Activated CD4-positive, alpha-beta T cell treated with anti-CD3 and anti-CD28 coated beads for 36 hours (primary cell): ENCODE measurements around the gene POLDIP3. TPM values are rescaled to one million over a fixed set of nuclear protein-coding genes. Genes with fewer than 3 reads are reported as not detected.
A peak's percentile ranks its signal among the peaks of the same experiment; 100 is the strongest.
"Not testable (repeated sequence)": the region's sequence is repeated elsewhere in the genome, so short reads cannot be mapped to it uniquely, and the experiment has no call there.

Source experiments
- ATAC-seq: fragments of 200-7000 bp; cut with Tn5 transposase; one replicate; pipeline ENCODE4 v1.10.0; 2021; ENCODE audit warnings: mild to moderate bottlenecking, moderate library complexity
- CTCF ChIA-PET: fragments of 350-600 bp; sonication (Branson Sonifier 250); formaldehyde crosslinking; loops from one replicate; lab custom pipeline; 2021; ENCODE audit warnings: antibody characterized with exemption; lab: Charles Lee
- POLR2A ChIA-PET: fragments of 350-600 bp; sonication (Branson Sonifier 250); formaldehyde crosslinking; loops from one replicate; lab custom pipeline; 2021; ENCODE audit warnings: antibody characterized with exemption, inconsistent platforms; lab: Charles Lee
- DNase-seq: peaks from one replicate; pipeline ENCODE4 v3.0.0-alpha.2; 2020
- H3K27ac Mint-ChIP-seq: one replicate; pipeline ENCODE4 v1.8.0; 2021; ENCODE audit warnings: mixed read lengths
- H3K27me3 Mint-ChIP-seq: one replicate; pipeline ENCODE4 v1.8.0; 2021; ENCODE audit warnings: mixed read lengths
- H3K36me3 Mint-ChIP-seq: one replicate; pipeline ENCODE4 v1.8.0; 2021; ENCODE audit warnings: low read depth, mixed read lengths
- H3K4me1 Mint-ChIP-seq: one replicate; pipeline ENCODE4 v1.8.0; 2021; ENCODE audit warnings: mixed read lengths
- H3K4me3 Mint-ChIP-seq: one replicate; pipeline ENCODE4 v1.8.0; 2021; ENCODE audit warnings: mild to moderate bottlenecking, moderate library complexity, mixed read lengths
- H3K9me3 Mint-ChIP-seq: one replicate; pipeline ENCODE4 v1.8.0; 2021; ENCODE audit warnings: low read depth, mixed read lengths
- intact Hi-C, 2 experiments: fragments of 100-400 bp; cut with DNase I in 1 of 2; cut with micrococcal nuclease in 1 of 2; formaldehyde crosslinking; loops; one replicate each; pipeline versions ENCODE4 v1.14.2 to v1.15.1; 2022 to 2024; cut with DNase I, micrococcal nuclease
- total RNA-seq, 2 experiments: library from RNA; stranded (reverse); gene quantifications; one replicate each; pipeline ENCODE4 v1.2.3, GENCODE V29; 2021

POLDIP3 gene
- total RNA-seq, 2 experiments from 2014 or later: 77.6 to 88.6 TPM

DNA sequence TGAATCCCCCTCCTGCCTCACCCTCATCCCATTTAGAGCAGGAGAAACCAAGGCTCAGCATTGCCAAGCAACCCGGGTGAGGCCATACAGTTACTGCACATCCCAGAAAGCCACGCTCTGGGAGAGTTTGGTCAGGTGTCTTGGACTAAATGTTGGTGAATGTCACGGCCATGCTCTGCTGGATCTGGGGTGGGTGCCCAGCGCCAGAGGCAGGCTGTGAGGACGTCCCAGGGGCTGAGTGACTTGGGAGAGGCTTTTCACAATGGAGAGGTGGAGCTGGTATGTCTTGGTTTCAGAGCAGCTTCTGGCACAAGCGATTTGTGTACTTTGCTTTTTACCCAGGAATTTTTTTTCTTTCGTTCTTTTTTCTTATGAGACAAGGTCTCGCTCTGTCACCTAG, 54.3 kb downstream of the POLDIP3 start:
- ChIA-PET POLR2A (interaction anchor here (0.6 kb wide), 1 partner anchor 12 kb away, joined by 3 read pairs; no protein-coding TSS in a partner anchor), CTCF (interaction anchor here (1.1 to 1.7 kb wide), 2 partner anchors 8 to 10 kb away, joined by 3 to 6 read pairs; no protein-coding TSS in a partner anchor)
- Mint-ChIP-seq H3K27me3 (no peaks in the 10 kb centered on the region), H3K36me3 (peaks cover 3% of the 10 kb centered on the region), H3K9me3 (no peaks in the 10 kb centered on the region), H3K4me1 (no peaks in the 10 kb centered on the region), H3K4me3 (no peak overlapping the region), H3K27ac (no peak overlapping the region)
- intact Hi-C loops: no loop called here
- ATAC-seq: no peak
- no peak for DNase-seq

DNA sequence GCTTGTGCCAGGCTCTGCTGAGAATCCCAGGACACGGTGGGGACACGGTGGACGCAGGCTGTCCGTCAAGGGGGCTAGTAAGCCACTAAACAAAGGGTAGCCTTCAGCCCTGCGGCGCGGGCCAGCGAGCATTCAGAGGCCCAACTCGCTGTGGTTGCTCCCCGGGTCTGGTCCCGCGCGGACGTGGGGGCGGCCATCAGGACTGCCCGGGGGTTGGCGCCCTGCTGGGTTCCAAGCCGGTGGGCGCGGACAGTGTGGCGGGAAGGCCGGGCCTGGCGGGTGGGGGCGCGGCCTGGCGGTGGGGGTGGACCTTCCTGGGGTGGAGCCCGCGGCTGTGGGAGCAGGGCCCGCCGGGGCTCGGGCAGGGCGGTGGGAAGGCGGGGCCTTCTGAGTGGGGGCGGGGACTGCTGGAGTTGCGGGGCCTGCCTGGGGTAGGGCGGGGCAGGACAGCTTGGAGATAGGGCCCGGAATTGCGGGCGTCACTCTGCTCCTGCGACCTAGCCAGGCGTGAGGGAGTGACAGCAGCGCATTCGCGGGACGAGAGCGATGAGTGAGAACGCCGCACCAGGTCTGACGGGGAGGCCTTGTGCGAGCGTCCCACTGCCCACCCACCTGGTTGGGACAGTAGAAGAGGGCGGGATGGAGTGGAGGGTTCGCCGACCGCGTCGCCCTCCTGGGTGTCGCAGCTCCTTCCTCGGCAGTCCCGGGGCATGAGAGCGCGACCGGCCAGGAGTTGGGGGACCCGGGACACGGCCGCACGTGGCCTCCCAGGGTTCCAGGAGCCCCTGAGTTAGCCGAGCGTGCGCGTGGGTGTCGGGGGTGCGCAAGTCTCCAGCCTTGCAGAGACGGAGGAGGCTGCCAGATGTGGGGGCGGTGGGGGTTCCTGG, 61.0 kb downstream of the POLDIP3 start, which contains the start of gene SERHL2:
Gene SERHL2 (plus strand): TSS at position 482 of the 887 bp plus-strand sequence. CDS start 65 bp downstream, at position 547.
- DNase-seq: peak; percentile 91
- Mint-ChIP-seq H3K4me3 (peak within 1 kb of the TSS; percentile 69), H3K36me3 (no peaks in the 10 kb centered on the region), H3K27me3 (no peaks in the 10 kb centered on the region), H3K27ac (peak within 1 kb of the TSS; percentile 51), H3K9me3 (no peaks in the 10 kb centered on the region), H3K4me1 (peaks cover 6% of the 10 kb centered on the region)
- CTCF ChIA-PET: interaction anchor here (0.6 kb wide), 1 partner anchor 584 kb away, joined by 4 read pairs; no protein-coding TSS in a partner anchor
- peak; percentile 99 for ATAC-seq
- intact Hi-C loops: loop anchor here in 1 of 2 experiments (2.0 kb wide), 3 partner anchors 29 to 53 kb away; partner anchors contain the start of gene RRP7A
- POLR2A ChIA-PET: interaction anchor here (0.6 kb wide), 1 partner anchor 61 kb away, joined by 4 read pairs; no protein-coding TSS in a partner anchor

DNA sequence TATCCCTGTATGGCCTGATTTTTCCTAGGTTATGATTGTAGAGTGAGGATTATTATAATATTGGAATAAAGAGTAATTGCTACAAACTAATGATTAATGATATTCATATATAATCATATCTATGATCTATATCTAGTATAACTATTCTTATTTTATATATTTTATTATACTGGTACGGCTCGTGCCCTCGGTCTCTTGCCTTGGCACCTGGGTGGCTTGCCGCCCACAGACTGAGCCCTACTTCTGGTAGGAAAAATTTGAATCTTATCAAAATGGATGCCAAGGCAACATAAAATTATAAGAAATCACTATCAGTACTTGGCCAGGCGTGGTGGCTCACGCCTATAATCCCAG, 62.4 kb downstream of the POLDIP3 start:
- H3K4me1 Mint-ChIP-seq, DNase-seq, H3K4me3 Mint-ChIP-seq, H3K9me3 Mint-ChIP-seq, H3K36me3 Mint-ChIP-seq, H3K27ac Mint-ChIP-seq, H3K27me3 Mint-ChIP-seq, POLR2A ChIA-PET, ATAC-seq: not testable (repeated sequence)
- CTCF ChIA-PET: interaction anchor here (0.6 kb wide), 1 partner anchor 453 kb away, joined by 4 read pairs; no protein-coding TSS in a partner anchor
- intact Hi-C loops: loop anchor here in 1 of 2 experiments (2.0 kb wide), 3 partner anchors 31 to 51 kb away; partner anchors contain the start of gene RRP7A

DNA sequence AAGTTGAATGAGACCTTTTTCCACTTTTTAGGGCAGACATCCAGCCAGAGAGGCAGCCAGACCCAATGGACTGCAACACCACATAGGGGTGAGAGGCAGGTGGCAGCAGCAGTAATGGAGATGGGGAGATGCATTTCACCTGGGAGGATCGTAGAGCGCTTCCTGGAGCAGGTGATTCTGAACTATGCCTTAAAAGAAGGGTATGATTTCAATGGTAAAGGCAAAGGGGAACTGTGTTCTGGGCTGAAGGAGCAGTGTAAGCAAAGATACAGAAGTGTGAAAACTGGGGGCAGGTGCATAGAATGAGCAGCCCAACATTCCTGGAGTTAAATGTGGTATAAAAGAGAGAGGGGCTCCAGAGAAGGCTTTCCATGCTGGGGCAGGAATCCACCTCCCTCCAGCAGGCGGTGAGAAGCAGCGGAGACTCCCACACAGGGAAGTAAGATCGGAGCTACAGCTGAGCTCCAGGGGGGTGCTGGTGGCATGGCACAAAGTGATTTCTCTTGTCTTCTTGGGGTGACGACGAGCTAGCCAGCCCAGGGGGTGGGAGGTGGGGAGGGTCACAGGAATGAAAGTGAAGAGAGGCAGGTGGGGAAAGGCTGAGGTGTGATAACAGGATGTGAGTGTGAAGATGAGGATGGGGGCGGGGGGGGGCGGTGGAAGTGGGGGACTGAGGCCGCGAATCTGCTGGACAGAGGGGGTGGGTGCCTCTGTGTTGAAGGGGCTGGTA, 65.2 kb downstream of the POLDIP3 start:
- Mint-ChIP-seq H3K9me3 (no peaks in the 10 kb centered on the region), H3K27me3 (no peaks in the 10 kb centered on the region), H3K4me1 (peaks cover 6% of the 10 kb centered on the region), H3K27ac (no peak overlapping the region), H3K36me3 (no peaks in the 10 kb centered on the region), H3K4me3 (no peak overlapping the region)
- ChIA-PET POLR2A (interaction anchor here (0.6 kb wide), 1 partner anchor 1132 kb away, joined by 6 read pairs; no protein-coding TSS in a partner anchor), CTCF (interaction anchor here (1.3 kb wide), 1 partner anchor 11 kb away, joined by 6 read pairs; no protein-coding TSS in a partner anchor)
- intact Hi-C loops: no loop called here
- no peak for DNase-seq
- ATAC-seq: no peak

DNA sequence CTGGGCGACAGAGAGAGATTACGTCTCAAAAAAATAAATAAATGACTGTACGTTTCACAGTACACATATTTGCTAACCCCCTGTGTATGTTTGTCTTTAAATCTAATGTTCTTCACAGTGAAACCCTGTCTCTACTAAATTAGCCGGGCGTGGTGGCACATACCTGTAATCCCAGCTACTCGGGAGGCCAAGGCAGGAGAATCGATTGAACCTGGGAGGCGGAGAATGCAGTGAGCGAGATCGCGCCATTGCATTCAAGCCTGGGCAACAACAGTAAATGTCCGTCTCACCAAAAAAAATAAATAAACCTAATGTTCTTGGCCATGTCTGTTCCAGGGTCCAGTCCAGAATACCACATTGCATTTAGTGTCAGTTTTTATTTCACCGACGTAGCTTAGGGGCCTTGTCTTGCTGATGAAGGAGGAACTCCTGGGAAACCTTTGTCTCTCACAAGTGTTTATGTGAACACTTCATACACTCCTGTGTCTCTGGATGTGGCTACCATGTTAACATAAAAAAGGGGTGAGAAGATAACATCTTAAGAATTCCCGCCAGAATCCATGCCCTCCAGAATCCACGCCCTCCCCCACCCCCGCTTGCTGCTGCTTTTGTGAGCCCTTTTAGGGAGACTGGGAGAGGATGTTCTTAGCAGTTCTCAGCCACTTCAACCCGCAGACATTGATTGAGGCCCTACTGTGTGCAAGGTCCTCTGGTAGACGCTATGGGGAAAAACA, 65.9 kb downstream of the POLDIP3 start:
- Mint-ChIP-seq H3K27me3 (no peaks in the 10 kb centered on the region), H3K4me1 (peaks cover 4% of the 10 kb centered on the region), H3K27ac (no peak overlapping the region), H3K4me3 (no peak overlapping the region), H3K36me3 (no peaks in the 10 kb centered on the region), H3K9me3 (no peaks in the 10 kb centered on the region)
- no peak for ATAC-seq
- CTCF ChIA-PET: interaction anchor here (0.9 kb wide), 1 partner anchor 12 kb away, joined by 3 read pairs; no protein-coding TSS in a partner anchor
- POLR2A ChIA-PET: interaction anchor here (0.6 kb wide), 1 partner anchor 13 kb away, joined by 4 read pairs; no protein-coding TSS in a partner anchor
- intact Hi-C loops: no loop called here
- DNase-seq: no peak

DNA sequence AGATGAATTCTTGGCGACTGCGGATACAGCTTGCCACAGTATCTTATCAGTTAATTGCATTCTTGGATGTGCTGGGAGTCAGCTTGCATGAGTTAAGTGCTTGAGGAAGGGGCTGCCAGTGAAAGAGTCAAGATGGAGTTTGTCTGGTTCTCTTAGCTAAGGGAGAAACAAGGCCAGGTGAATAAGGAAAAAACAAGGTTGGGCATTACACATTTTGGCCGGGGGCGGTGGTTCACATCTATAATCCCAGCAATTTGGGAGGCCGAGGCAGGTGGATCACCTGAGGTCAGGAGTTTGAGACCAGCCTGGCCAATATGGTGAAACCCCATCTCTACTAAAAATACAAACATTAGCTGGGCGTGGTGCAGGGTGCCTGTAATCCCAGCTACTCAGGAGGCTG, 66.6 kb downstream of the POLDIP3 start:
- ChIA-PET POLR2A (interaction anchor here (0.6 kb wide), 1 partner anchor 12 kb away, joined by 4 read pairs; no protein-coding TSS in a partner anchor), CTCF (interaction anchor here (0.9 kb wide), 1 partner anchor 13 kb away, joined by 3 read pairs; no protein-coding TSS in a partner anchor)
- ATAC-seq, H3K27ac Mint-ChIP-seq, intact Hi-C loops, H3K27me3 Mint-ChIP-seq, H3K9me3 Mint-ChIP-seq, H3K4me1 Mint-ChIP-seq, H3K36me3 Mint-ChIP-seq, H3K4me3 Mint-ChIP-seq, DNase-seq: not testable (repeated sequence)

DNA sequence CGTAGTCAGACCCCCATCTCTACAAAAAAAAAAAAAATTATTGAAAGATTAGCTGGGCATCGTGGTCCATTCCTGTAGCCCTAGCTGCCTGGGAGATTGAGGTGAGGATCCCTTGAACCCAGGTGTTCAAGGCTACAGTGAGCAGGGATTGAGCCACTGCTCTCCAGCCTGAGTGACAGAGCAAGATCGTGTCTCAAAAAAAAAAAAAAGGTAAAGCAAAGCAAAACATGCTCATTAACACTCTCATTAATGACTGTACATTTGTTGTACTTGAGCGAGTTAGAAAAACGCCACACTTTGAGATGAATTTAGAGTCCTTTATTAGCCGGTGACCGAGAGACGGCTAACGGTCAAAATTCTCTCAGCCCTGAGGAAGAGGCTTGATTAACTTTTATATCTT, 67.1 kb downstream of the POLDIP3 start:
- intact Hi-C loops: no loop called here
- no peak overlapping the region for H3K27ac Mint-ChIP-seq
- ChIA-PET CTCF (interaction anchor here (0.6 kb wide), 1 partner anchor 73 kb away, joined by 5 read pairs; no protein-coding TSS in a partner anchor), POLR2A (no interaction called here)
- no peak overlapping the region for H3K4me3 Mint-ChIP-seq
- peaks cover 4% of the 10 kb centered on the region for H3K4me1 Mint-ChIP-seq
- no peaks in the 10 kb centered on the region for H3K9me3 Mint-ChIP-seq
- ATAC-seq: no peak
- no peak for DNase-seq
- no peaks in the 10 kb centered on the region for H3K27me3 Mint-ChIP-seq
- no peaks in the 10 kb centered on the region for H3K36me3 Mint-ChIP-seq

DNA sequence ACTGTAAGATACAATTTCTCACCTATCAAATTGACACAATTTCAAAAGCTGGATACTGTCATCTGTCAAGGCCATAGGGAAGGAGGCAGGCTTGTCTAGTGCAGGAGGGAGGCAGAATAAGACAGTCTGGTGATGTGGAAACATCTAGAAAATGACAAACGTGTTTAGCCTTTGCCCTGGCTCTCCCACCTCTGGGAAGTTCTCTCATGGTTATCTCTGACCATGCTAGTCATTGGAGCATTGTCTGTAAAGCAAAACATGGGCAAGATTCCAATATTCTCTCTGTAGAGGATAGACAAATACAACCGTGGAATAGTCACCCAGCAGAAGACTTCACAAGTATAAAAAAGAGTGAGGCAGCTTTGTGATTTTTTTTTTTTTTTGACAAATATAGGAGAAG, 70.0 kb downstream of the POLDIP3 start:
- no peaks in the 10 kb centered on the region for H3K36me3 Mint-ChIP-seq

DNA sequence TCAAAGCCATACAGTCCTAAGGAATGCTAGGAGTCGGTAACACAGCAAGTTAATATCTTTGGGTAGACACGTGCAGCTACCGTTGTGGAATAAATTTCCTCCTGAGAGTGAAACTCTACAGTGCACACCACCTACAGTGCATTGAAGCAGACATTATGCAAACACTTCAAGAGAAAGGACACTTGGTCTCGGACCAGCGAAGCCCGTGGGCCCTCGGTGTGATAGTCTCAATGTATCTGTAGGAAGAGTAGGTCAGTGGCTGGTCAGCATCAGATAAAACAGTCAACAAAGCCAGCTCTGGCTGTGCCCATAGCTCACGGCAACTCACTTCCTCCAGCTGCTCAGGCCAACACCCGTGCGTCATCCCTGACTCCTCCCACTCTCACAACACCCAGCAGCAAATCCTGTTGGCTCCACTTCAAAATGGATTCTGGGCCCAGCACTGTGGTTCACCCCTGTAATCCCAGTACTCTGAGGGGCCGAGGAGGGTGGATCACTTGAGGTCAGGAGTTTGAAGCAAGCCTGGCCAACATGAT, 75.4 kb downstream of the POLDIP3 start:
- H3K4me3 Mint-ChIP-seq, DNase-seq, H3K9me3 Mint-ChIP-seq, intact Hi-C loops, POLR2A ChIA-PET, H3K36me3 Mint-ChIP-seq, CTCF ChIA-PET, H3K27me3 Mint-ChIP-seq, H3K4me1 Mint-ChIP-seq, H3K27ac Mint-ChIP-seq: not testable (repeated sequence)
- peak; percentile 70 for ATAC-seq

More for the DNA sequence above, 70.0 kb downstream of the POLDIP3 start:
- no peak overlapping the region for H3K4me3 Mint-ChIP-seq
- no peaks in the 10 kb centered on the region for H3K4me1 Mint-ChIP-seq
- H3K27ac Mint-ChIP-seq: no peak overlapping the region
- no peak for DNase-seq
- ATAC-seq: no peak
- H3K27me3 Mint-ChIP-seq: no peaks in the 10 kb centered on the region
- no peaks in the 10 kb centered on the region for H3K9me3 Mint-ChIP-seq
- ChIA-PET CTCF (no interaction called here), POLR2A (no interaction called here)
- intact Hi-C loops: no loop called here

DNA sequence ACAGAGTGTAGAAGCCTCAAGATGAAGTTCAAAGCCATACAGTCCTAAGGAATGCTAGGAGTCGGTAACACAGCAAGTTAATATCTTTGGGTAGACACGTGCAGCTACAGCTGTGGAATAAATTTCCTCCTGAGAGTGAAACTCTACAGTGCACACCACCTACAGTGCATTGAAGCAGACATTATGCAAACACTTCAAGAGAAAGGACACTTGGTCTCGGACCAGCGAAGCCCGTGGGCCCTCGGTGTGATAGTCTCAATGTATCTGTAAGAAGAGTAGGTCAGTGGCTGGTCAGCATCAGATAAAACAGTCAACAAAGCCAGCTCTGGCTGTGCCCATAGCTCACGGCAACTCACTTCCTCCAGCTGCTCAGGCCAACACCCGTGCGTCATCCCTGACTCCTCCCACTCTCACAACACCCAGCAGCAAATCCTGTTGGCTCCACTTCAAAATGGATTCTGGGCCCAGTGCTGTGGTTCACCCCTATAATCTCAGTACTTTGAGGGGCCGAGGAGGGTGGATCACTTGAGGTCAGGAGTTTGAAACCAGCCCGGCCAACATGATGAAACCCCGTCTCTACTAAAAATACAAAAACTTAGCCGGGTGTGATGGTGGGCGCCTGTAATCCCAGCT, 77.4 kb downstream of the POLDIP3 start:
- peaks cover 19% of the 10 kb centered on the region for H3K4me1 Mint-ChIP-seq
- CTCF ChIA-PET: interaction anchor here (0.6 to 0.7 kb wide), 2 partner anchors 166 to 335 kb away, joined by 3 read pairs; no protein-coding TSS in a partner anchor
- H3K36me3 Mint-ChIP-seq, H3K4me3 Mint-ChIP-seq, H3K9me3 Mint-ChIP-seq, H3K27me3 Mint-ChIP-seq, intact Hi-C loops, H3K27ac Mint-ChIP-seq, POLR2A ChIA-PET, DNase-seq: not testable (repeated sequence)
- ATAC-seq: peak; percentile 77
